SK-N-SH (cell line): Measurements from ENCODE around the gene CABP4. TPM values are rescaled to one million over a fixed set of nuclear protein-coding genes. Genes with fewer than 3 reads are reported as not detected.

Source experiments
- CTCF ChIA-PET: fragments of 300-600, 350-600 bp; formaldehyde crosslinking; extraction: SDS; loops from one replicate; lab custom pipeline; 2021; lab: Yijun Ruan, JAX
- POLR2A ChIA-PET: fragments of 350-600 bp; sonication (Branson Sonifier 250); formaldehyde crosslinking; extraction: SDS; loops from one replicate; lab custom pipeline; 2020; ENCODE audit warnings: antibody characterized with exemption, inconsistent platforms; lab: Yijun Ruan, JAX
- DNase-seq: peaks from one replicate; pipeline ENCODE4 v3.0.0; 2012
- H2AFZ ChIP-seq: fragments of 200-600 bp; sonication (generic); 2 replicates; pipeline ENCODE4 v1.8.1; 2016; ENCODE audit warnings: antibody characterized with exemption, mild to moderate bottlenecking, low read depth
- H3F3A ChIP-seq: fragments of 200-600 bp; sonication (generic); replicated peaks from 2 replicates; pipeline ENCODE3; 2016; ENCODE audit warnings: antibody characterized with exemption, mild to moderate bottlenecking; ENCODE audit not compliant: insufficient read depth
- H3K27ac ChIP-seq, 2 experiments: fragments of 200-500 bp in 1 of 2; fragments of 200-600 bp in 1 of 2; sonication (Bioruptor generic) in 1 of 2; sonication (generic), shearing (Covaris generic) in 1 of 2; 2 replicates each; pipeline versions ENCODE4 v1.5.1 to v1.6.1; 2014 to 2016; ENCODE audit warnings: low read depth in 2 of 2, inconsistent platforms in 1 of 2, low read length in 1 of 2, mild to moderate bottlenecking in 1 of 2, mixed read lengths in 1 of 2
- H3K27me3 ChIP-seq: fragments of 200-600 bp; sonication (generic), shearing (Covaris generic); 2 replicates; pipeline ENCODE4 v1.6.1; 2016; ENCODE audit warnings: mixed run types; ENCODE audit not compliant: insufficient read depth
- H3K36me3 ChIP-seq, 2 experiments: fragments of 200-500 bp in 1 of 2; fragments of 200-600 bp in 1 of 2; sonication (Bioruptor generic) in 1 of 2; sonication (generic) in 1 of 2; replicated peaks in 1 of 2; 2 replicates each; pipeline versions ENCODE3 to v1.5.1; 2014 to 2016; ENCODE audit warnings: low read length in 1 of 2, mild to moderate bottlenecking in 1 of 2; ENCODE audit not compliant: insufficient read depth in 2 of 2, control insufficient read depth in 1 of 2
- H3K4me1 ChIP-seq, 2 experiments: fragments of 200-500 bp in 1 of 2; fragments of 200-600 bp in 1 of 2; sonication (Bioruptor generic) in 1 of 2; sonication (generic), shearing (Covaris generic) in 1 of 2; 2 replicates each; pipeline versions ENCODE4 v1.5.1 to v1.6.1; 2014 to 2016; ENCODE audit warnings: low read depth in 1 of 2, low read length in 1 of 2, mixed run types in 1 of 2; ENCODE audit not compliant: insufficient read depth in 2 of 2, control insufficient read depth in 1 of 2
- H3K4me2 ChIP-seq: fragments of 200-600 bp; sonication (generic), shearing (Covaris generic); 2 replicates; pipeline ENCODE4 v1.6.1; 2017; ENCODE audit warnings: mixed run types
- H3K4me3 ChIP-seq, 2 experiments: fragments of 200-500 bp in 1 of 2; fragments of 200-600 bp in 1 of 2; sonication (Bioruptor generic) in 1 of 2; sonication (generic), shearing (Covaris generic) in 1 of 2; 2 replicates each; pipeline versions ENCODE4 v1.5.1 to v1.8.1; 2014 to 2016; ENCODE audit warnings: low read depth in 2 of 2, inconsistent platforms in 1 of 2, low read length in 1 of 2, mild to moderate bottlenecking in 1 of 2, mixed read lengths in 1 of 2, moderate library complexity in 1 of 2
- H3K79me2 ChIP-seq: fragments of 200-600 bp; sonication (generic); 2 replicates; pipeline ENCODE4 v1.8.1; 2017; ENCODE audit warnings: mild to moderate bottlenecking; ENCODE audit not compliant: insufficient read depth
- H3K9ac ChIP-seq: fragments of 200-600 bp; sonication (generic); 2 replicates; pipeline ENCODE4 v1.6.1; 2017; ENCODE audit warnings: mixed run types
- H3K9me2 ChIP-seq: fragments of 200-600 bp; sonication (generic); 2 replicates; pipeline ENCODE4 v1.6.1; 2017; ENCODE audit warnings: mixed run types
- H3K9me3 ChIP-seq: fragments of 200-600 bp; sonication (generic); 2 replicates; pipeline ENCODE4 v1.6.1; 2017; ENCODE audit warnings: mixed run types, mild to moderate bottlenecking, moderate library complexity
- H4K20me1 ChIP-seq: fragments of 200-600 bp; sonication (generic); 2 replicates; pipeline ENCODE4 v1.6.1; 2017; ENCODE audit warnings: mild to moderate bottlenecking, mixed run types; ENCODE audit not compliant: insufficient read depth
- CHD2 ChIP-seq: fragments of 150-350 bp; IDR thresholded peaks from 2 replicates; pipeline ENCODE4 v1.6.1; 2018; ENCODE audit warnings: low read length; ENCODE audit not compliant: partially characterized antibody
- EZH2phosphoT487 ChIP-seq: fragments of 200-600 bp; sonication (generic); IDR thresholded peaks from 2 replicates; pipeline ENCODE4 v1.6.1; 2017; ENCODE audit warnings: low read depth, mixed run types, mild to moderate bottlenecking, antibody characterized with exemption, moderate library complexity, borderline replicate concordance
- FOSL2 ChIP-seq: IDR thresholded peaks from 2 replicates; pipeline ENCODE4 v1.4.0; 2012; ENCODE audit warnings: low read depth, mild to moderate bottlenecking, moderate library complexity, borderline replicate concordance
- FOXM1 ChIP-seq: IDR thresholded peaks from 2 replicates; pipeline ENCODE4 v1.4.0; 2012; ENCODE audit warnings: low read depth, mild to moderate bottlenecking
- GABPA ChIP-seq: IDR thresholded peaks from 2 replicates; pipeline ENCODE4 v1.4.0; 2012; ENCODE audit warnings: low read depth, mild to moderate bottlenecking
- GATA2 ChIP-seq: sonication (generic); formaldehyde crosslinking; IDR thresholded peaks from 2 replicates; pipeline ENCODE4 v1.5.0; 2020; ENCODE audit warnings: mild to moderate bottlenecking, missing genetic modification reagents
- MEF2A ChIP-seq: IDR thresholded peaks from 2 replicates; pipeline ENCODE4 v1.4.0; 2012; ENCODE audit warnings: low read depth, borderline replicate concordance
- MXI1 ChIP-seq: IDR thresholded peaks from 2 replicates; pipeline ENCODE4 v1.6.1; 2012; ENCODE audit warnings: mild to moderate bottlenecking, low read depth, low read length, improper control_type of control experiment
- RCOR1 ChIP-seq: fragments of 150-350 bp; IDR thresholded peaks from 2 replicates; pipeline ENCODE4 v1.6.1; 2017; ENCODE audit warnings: antibody characterized with exemption, low read length
- SIN3A ChIP-seq: IDR thresholded peaks from 2 replicates; pipeline ENCODE4 v1.6.1; 2012; ENCODE audit warnings: low read depth, mild to moderate bottlenecking, low read length, moderate library complexity, borderline replicate concordance
- SMC3 ChIP-seq: IDR thresholded peaks from 2 replicates; pipeline ENCODE4 v1.6.1; 2012; ENCODE audit warnings: low read depth, low read length, improper control_type of control experiment
- TEAD4 ChIP-seq: IDR thresholded peaks from 2 replicates; pipeline ENCODE4 v1.4.0; 2012; ENCODE audit warnings: mild to moderate bottlenecking, borderline replicate concordance; ENCODE audit not compliant: insufficient read depth
- WGBS: methylation state at CpG from one replicate; pipeline ENCODE4 v1.1.6; 2017; ENCODE audit warnings: low lambda C conversion rate; 5-methylcytosine and 5-hydroxymethylcytosine counted together
- polyA plus RNA-seq, 3 experiments: library from polyadenylated mRNA; depleted of rRNA; stranded (reverse); fragments of >200 nt; gene quantifications; 2 replicates each; pipeline ENCODE4 v1.2.3, GENCODE V29; 2012
- TF ChIP-seq, protein P1 (sequence below): IDR thresholded peaks from 2 replicates; pipeline ENCODE4; 2012
- TF ChIP-seq, protein P2 (sequence below): IDR thresholded peaks from 2 replicates; pipeline ENCODE4 v1.6.1; 2012; ENCODE audit warnings: mild to moderate bottlenecking, low read depth, low read length, moderate library complexity

The CABP4 gene
- polyA plus RNA-seq, 1 of the 3 experiments (the other 2 are of a cell fraction) = not detected

- H3K27me3 ChIP-seq = no peaks in the 10 kb centered on the region
- no peak within 1 kb of the TSS for H2AFZ ChIP-seq
- whole genome bisulfite sequencing = 0% methylated on average over 7 of the region's 58 CpGs
- H3K79me2 ChIP-seq = peaks cover 29% of the 10 kb centered on the region
- H4K20me1 ChIP-seq = peaks cover 13% of the 10 kb centered on the region
- peak; percentile 86 for DNase-seq
- ChIA-PET POLR2A (interaction anchor here (0.7 to 1.0 kb wide), 2 partner anchors 114 to 138 kb away, joined by 3 to 4 read pairs; partner anchors contain the start of gene RAD9A), CTCF (interaction anchor here (0.6 to 1.2 kb wide), 10 partner anchors 9 to 811 kb away, joined by 3 to 5 read pairs (median 3); partner anchors contain the start of gene PPP1CA)
- peak within 1 kb of the TSS; percentile 82 for H3K9ac ChIP-seq
- H3K36me3 ChIP-seq = peaks cover 10 to 19% of the 10 kb centered on the region in 2 experiments
- peak within 1 kb of the TSS; percentile 80 to 87 for H3K27ac ChIP-seq
- H3K4me3 ChIP-seq = peak within 1 kb of the TSS; percentile 80 to 88
- no peak for TF ChIP-seq MXI1
- TF ChIP-seq GABPA = no peak
- TF ChIP-seq, protein P1, sequence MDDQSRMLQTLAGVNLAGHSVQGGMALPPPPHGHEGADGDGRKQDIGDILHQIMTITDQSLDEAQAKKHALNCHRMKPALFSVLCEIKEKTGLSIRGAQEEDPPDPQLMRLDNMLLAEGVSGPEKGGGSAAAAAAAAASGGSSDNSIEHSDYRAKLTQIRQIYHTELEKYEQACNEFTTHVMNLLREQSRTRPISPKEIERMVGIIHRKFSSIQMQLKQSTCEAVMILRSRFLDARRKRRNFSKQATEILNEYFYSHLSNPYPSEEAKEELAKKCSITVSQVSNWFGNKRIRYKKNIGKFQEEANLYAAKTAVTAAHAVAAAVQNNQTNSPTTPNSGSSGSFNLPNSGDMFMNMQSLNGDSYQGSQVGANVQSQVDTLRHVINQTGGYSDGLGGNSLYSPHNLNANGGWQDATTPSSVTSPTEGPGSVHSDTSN = no peak
- no peak for TF ChIP-seq EZH2phosphoT487
- TF ChIP-seq MEF2A = no peak
- no peak for TF ChIP-seq TEAD4
- TF ChIP-seq, protein P2, sequence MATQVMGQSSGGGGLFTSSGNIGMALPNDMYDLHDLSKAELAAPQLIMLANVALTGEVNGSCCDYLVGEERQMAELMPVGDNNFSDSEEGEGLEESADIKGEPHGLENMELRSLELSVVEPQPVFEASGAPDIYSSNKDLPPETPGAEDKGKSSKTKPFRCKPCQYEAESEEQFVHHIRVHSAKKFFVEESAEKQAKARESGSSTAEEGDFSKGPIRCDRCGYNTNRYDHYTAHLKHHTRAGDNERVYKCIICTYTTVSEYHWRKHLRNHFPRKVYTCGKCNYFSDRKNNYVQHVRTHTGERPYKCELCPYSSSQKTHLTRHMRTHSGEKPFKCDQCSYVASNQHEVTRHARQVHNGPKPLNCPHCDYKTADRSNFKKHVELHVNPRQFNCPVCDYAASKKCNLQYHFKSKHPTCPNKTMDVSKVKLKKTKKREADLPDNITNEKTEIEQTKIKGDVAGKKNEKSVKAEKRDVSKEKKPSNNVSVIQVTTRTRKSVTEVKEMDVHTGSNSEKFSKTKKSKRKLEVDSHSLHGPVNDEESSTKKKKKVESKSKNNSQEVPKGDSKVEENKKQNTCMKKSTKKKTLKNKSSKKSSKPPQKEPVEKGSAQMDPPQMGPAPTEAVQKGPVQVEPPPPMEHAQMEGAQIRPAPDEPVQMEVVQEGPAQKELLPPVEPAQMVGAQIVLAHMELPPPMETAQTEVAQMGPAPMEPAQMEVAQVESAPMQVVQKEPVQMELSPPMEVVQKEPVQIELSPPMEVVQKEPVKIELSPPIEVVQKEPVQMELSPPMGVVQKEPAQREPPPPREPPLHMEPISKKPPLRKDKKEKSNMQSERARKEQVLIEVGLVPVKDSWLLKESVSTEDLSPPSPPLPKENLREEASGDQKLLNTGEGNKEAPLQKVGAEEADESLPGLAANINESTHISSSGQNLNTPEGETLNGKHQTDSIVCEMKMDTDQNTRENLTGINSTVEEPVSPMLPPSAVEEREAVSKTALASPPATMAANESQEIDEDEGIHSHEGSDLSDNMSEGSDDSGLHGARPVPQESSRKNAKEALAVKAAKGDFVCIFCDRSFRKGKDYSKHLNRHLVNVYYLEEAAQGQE = no peak
- peaks cover 10 to 36% of the 10 kb centered on the region in 2 experiments for H3K4me1 ChIP-seq
- H3K9me2 ChIP-seq = no peaks in the 10 kb centered on the region
- H3K4me2 ChIP-seq = peak within 1 kb of the TSS; percentile 95
- peaks cover 24% of the 10 kb centered on the region for H3F3A ChIP-seq
- H3K9me3 ChIP-seq = no peaks in the 10 kb centered on the region
Measured at GRCh38 chr11:67504950-67505581, 49.9 kb downstream of the CABP4 start, which contains the start of gene PITPNM1. Gene PITPNM1 (minus strand): TSS chr11:67505363. CDS start chr11:67504180, 1,183 bp downstream.

DNA sequence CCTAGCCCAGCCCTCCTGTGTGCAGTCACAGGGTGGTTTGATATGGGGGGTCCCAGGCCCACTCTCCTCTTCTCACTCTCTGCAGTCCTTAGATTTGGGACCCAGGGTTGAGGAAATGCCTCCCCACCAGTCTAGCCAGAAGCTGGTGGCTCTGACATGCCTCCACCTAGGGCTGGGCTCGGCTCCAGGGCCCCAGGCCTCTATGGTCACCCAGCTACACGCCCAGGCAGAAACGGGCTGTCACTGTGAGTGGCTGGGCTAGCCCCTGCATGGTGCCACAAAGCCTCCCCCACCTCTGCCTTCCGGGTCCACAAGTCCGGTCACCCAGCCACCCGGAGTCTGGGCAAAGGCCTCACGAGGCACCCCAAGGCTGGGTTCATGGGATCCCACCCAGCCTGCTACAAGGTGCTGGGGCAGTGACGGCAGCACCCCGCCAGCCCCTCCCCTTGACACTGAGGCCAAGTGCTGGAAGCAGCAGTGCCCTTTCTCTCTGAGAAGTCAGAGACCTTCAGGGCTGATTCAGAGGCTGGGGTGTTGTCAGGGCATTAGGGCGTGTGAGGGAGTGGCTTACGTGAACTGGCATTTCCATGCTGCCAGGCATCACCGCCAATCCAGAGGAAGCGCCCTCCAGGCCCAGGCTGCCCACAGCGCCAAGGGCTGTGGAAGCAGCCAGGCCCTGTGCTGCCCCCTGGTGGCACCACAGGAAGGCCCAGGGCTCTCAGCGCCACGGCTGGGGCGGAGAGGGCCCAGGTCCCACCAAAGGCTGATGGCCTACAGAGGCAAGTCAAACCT lies 50.6 kb downstream of the CABP4 start:
- Histone ChIP-seq H3K9ac (peak overlapping the region; percentile 82; the same call in 1 of the 2 replicates), H3K27me3 (no peaks in the 10 kb centered on the region; the same call in 1 of the 2 replicates), H3K79me2 (peaks cover 29% of the 10 kb centered on the region), H3K4me1 (peaks cover 10 to 36% of the 10 kb centered on the region in 2 experiments), H3F3A (peaks cover 24% of the 10 kb centered on the region), H3K36me3 (peaks cover 5 to 19% of the 10 kb centered on the region in 2 experiments), H3K9me3 (no peaks in the 10 kb centered on the region), H3K4me3 (peak overlapping the region; percentile 80 to 88), H3K4me2 (peak overlapping the region; percentile 95), H3K27ac (peak overlapping the region; percentile 80 to 87), H2AFZ (no peak overlapping the region), H3K9me2 (no peaks in the 10 kb centered on the region), H4K20me1 (peaks cover 13% of the 10 kb centered on the region)
- CTCF ChIA-PET = interaction anchor here (0.6 to 1.2 kb wide), 13 partner anchors 9 to 810 kb away, joined by 3 to 5 read pairs (median 3); partner anchors contain the start of gene PPP1CA
- DNase-seq = peak; percentile 89
- POLR2A ChIA-PET = interaction anchor here (0.7 to 1.0 kb wide), 2 partner anchors 114 to 139 kb away, joined by 3 to 4 read pairs; partner anchors contain the start of gene RAD9A
- 10% methylated on average over 8 of the region's 17 CpGs for WGBS
- TF ChIP-seq GATA2 (CRISPR knock-in tag) (no peak), SIN3A (peak; percentile 72; the same call in 1 of the 2 replicates), SMC3 (peak; percentile 81), RCOR1 (no peak), CHD2 (peak; percentile 16), TEAD4 (no peak), FOXM1 (no peak), FOSL2 (no peak)
- TF ChIP-seq, protein P1 = 0 out of 2 replicates have a peak, but pooled peaks have one; percentile 26
